LNCaP clone FGC (cell line): ENCODE data around the gene SEMA4F.

ENCODE experiments used
- DNase-seq: peaks from one replicate; pipeline ENCODE4 v3.0.0-alpha.2; 2011; ENCODE audit warnings: low read depth
- H3K4me3 ChIP-seq: 2 replicates; pipeline ENCODE4 v1.5.1; 2011; ENCODE audit warnings: mild to moderate bottlenecking, low read depth, low read length, control low read depth
- CTCF ChIP-seq: IDR thresholded peaks from 2 replicates; pipeline ENCODE4 v1.5.1; 2012; ENCODE audit warnings: mild to moderate bottlenecking; ENCODE audit not compliant: control insufficient read depth, insufficient read depth; ENCODE audit errors: extremely low read depth

Gene SEMA4F

GRCh38 chr2:74703373-74703772 is 49.3 kb downstream of the SEMA4F start:
- DNase-seq, result no peak
- H3K4me3 ChIP-seq, result no peak overlapping the region
- TF ChIP-seq CTCF, result no peak

DNA sequence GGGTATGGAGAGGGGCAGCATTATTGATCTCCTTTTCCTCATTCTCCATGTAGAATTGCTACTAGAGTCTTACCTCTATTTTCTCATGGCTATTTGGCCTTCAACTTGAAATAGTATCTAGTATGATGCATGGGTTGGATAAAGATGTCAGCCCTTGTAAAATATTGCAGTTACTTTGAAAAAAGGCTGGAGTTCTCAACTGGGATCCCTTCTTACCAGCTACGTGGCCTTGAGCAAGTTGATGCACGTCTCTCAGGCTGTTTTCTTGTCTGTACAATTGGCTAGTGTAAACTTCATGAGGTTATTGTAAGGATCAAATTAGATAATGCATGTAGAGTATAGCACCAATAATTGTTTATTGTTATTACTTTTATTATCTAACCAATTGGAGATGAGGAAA is 50.2 kb downstream of the SEMA4F start:
- no peak for DNase-seq
- no peak overlapping the region for H3K4me3 ChIP-seq
- no peak for TF ChIP-seq CTCF

DNA sequence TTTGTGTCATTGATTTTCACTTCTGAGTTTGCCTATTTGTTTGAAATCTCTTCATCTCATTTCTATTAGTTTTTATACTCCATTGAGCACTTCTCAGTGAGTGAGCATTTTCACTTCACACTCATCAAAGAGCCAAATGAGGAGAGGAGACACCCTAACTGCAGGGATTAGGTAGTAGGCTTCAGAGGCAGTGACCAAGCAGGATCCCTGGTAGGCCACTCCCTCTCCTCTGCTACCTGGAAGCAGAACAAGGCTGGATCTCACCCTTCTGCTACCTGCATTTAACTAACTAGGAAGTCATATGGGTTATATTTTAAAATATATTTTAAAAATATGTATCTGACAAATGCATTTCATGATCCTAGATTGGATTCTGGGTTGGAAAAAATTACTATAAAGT is 52.7 kb downstream of the SEMA4F start:
- no peak for TF ChIP-seq CTCF
- DNase-seq, result no peak
- H3K4me3 ChIP-seq, result no peak overlapping the region

- H3K4me3 ChIP-seq, result no peak overlapping the region
- no peak for TF ChIP-seq CTCF
- DNase-seq, result no peak
Observed at GRCh38 chr2:74707837-74708236, 53.8 kb downstream of the SEMA4F start.

DNA sequence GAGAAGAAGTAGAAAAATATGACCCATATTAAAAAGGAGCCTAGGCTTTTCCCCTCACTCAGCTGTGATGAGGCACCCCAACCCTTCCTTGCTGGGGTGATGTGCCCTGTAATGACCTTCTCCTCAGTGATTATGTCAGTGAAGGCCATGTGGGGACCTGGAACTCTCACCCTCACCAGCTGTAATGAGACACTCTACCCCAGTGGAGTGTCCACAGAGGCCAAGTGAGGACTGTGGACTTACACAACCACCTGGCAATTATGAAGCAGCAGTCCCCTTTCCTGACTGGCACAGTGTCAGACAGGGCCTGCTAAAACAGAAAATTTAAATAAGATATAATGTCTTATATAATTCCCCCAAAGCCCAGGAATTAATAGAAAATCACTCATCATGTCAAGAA is 54.2 kb downstream of the SEMA4F start:
- no peak for DNase-seq
- TF ChIP-seq CTCF, result no peak
- no peak overlapping the region for H3K4me3 ChIP-seq

DNA sequence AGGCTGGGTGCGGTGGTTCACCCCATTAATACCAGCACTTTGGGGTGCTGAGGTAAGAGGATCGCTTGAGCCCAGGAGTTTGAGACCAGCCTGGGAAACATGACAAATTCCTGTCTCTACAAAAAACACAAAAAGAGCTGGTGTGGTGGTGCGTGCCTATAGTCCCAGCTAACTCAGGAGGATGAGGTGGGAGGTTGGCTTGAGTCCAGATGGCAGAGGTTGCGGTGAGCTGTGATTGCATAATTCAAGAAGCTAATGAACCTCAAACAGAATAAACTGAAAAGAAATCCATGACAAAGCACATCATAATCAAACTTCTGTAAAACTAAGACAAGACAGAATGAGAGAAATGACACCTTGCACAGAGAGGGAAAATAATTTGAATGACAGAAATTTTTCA is 54.8 kb downstream of the SEMA4F start:
- no peak for TF ChIP-seq CTCF
- H3K4me3 ChIP-seq, result no peak overlapping the region
- no peak for DNase-seq

GRCh38 chr2:74712223-74713053 is 58.4 kb downstream of the SEMA4F start:
- TF ChIP-seq CTCF, result no peak
- H3K4me3 ChIP-seq, result no peak overlapping the region
- DNase-seq, result no peak
